Cardiac muscle cell (in vitro differentiated cells and primary cell): Measurements from ENCODE around the gene DSTYK. TPM values are rescaled to one million over a fixed set of nuclear protein-coding genes. Genes with fewer than 3 reads are reported as not detected.

ENCODE experiments used
- DNase-seq, 2 donors: peaks; one replicate each; pipeline versions ENCODE4 v3.0.0 to v3.0.0-alpha.2; 2010 to 2017; ENCODE audit warnings: low read depth in 1 of 2, low spot score in 1 of 2
- H3K27ac ChIP-seq: fragments of 200-600 bp; sonication (generic); 2 replicates; pipeline ENCODE4 v1.5.1; 2016
- H3K27me3 ChIP-seq: fragments of 200-600 bp; sonication (generic); 2 replicates; pipeline ENCODE4 v1.6.0; 2016; ENCODE audit warnings: control low read depth
- H3K36me3 ChIP-seq: fragments of 200-600 bp; sonication (generic); 2 replicates; pipeline ENCODE4 v1.5.1; 2016; ENCODE audit warnings: control low read depth
- H3K4me1 ChIP-seq: fragments of 200-600 bp; sonication (generic); 2 replicates; pipeline ENCODE4 v1.8.1; 2017; ENCODE audit warnings: low read depth, mild to moderate bottlenecking, mixed run types
- H3K4me3 ChIP-seq: fragments of 200-600 bp; sonication (generic); 2 replicates; pipeline ENCODE4 v1.5.1; 2016; ENCODE audit warnings: mild to moderate bottlenecking
- H3K9me3 ChIP-seq: fragments of 200-600 bp; sonication (generic); 2 replicates; pipeline ENCODE4 v1.5.1; 2017; ENCODE audit warnings: low read depth, mild to moderate bottlenecking, control low read depth
- CTCF ChIP-seq: IDR thresholded peaks from 2 replicates; pipeline ENCODE4 v1.5.1; 2012; ENCODE audit warnings: low read depth, mild to moderate bottlenecking, low read length
- polyA plus RNA-seq: library from polyadenylated mRNA; unstranded; fragments of >200 nt; fragmentation: Nextera tagmentation; extraction: Ambion mirVana; gene quantifications from 2 replicates; pipeline ENCODE4 v1.2.1, GENCODE V29; 2016
- total RNA-seq: library from RNA; depleted of rRNA; stranded (reverse); fragments of >200 nt; gene quantifications from 2 replicates; pipeline ENCODE4 v1.2.3, GENCODE V29; 2016

Gene DSTYK
- total and polyA plus RNA-seq, 2 experiments from 2014 or later, result 7.8 to 13.5 TPM

GRCh38 chr1:205240118-205240517 is 28.6 kb upstream of the DSTYK start:
- H3K9me3 ChIP-seq, result no peaks in the 10 kb centered on the region
- DNase-seq, result no peak
- no peak overlapping the region for H3K4me3 ChIP-seq
- no peak overlapping the region for H3K27ac ChIP-seq
- TF ChIP-seq CTCF, result no peak
- H3K36me3 ChIP-seq, result no peaks in the 10 kb centered on the region
- no peaks in the 10 kb centered on the region for H3K4me1 ChIP-seq
- peaks cover 14% of the 10 kb centered on the region for H3K27me3 ChIP-seq

- no peak overlapping the region for H3K4me3 ChIP-seq
- no peak overlapping the region for H3K27ac ChIP-seq
- H3K36me3 ChIP-seq, result no peaks in the 10 kb centered on the region
- no peak for TF ChIP-seq CTCF
- no peak for DNase-seq
- H3K9me3 ChIP-seq, result no peaks in the 10 kb centered on the region
- H3K4me1 ChIP-seq, result no peaks in the 10 kb centered on the region
- peaks cover 9% of the 10 kb centered on the region for H3K27me3 ChIP-seq
These were observed 27.6 kb upstream of the DSTYK start for GRCh38 chr1:205239078-205239477.

GRCh38 chr1:205237526-205238484 is 26.3 kb upstream of the DSTYK start:
- DNase-seq, result no peak
- no peaks in the 10 kb centered on the region for H3K4me1 ChIP-seq

GRCh38 chr1:205236951-205237475 is 25.5 kb upstream of the DSTYK start:
- H3K36me3 ChIP-seq, result no peaks in the 10 kb centered on the region
- no peaks in the 10 kb centered on the region for H3K4me1 ChIP-seq
- no peak overlapping the region for H3K27ac ChIP-seq
- TF ChIP-seq CTCF, result no peak
- no peaks in the 10 kb centered on the region for H3K9me3 ChIP-seq
- H3K27me3 ChIP-seq, result peaks cover 7% of the 10 kb centered on the region
- no peak overlapping the region for H3K4me3 ChIP-seq
- no peak for DNase-seq

More at GRCh38 chr1:205237526-205238484, 26.3 kb upstream of the DSTYK start:
- peaks cover 4% of the 10 kb centered on the region for H3K27me3 ChIP-seq
- H3K36me3 ChIP-seq, result no peaks in the 10 kb centered on the region
- H3K9me3 ChIP-seq, result no peaks in the 10 kb centered on the region
- TF ChIP-seq CTCF, result no peak
- H3K27ac ChIP-seq, result no peak overlapping the region
- no peak overlapping the region for H3K4me3 ChIP-seq

- H3K4me1 ChIP-seq, result no peaks in the 10 kb centered on the region
- DNase-seq, result no peak
- H3K27ac ChIP-seq, result no peak overlapping the region
- peaks cover 9% of the 10 kb centered on the region for H3K27me3 ChIP-seq
- no peak for TF ChIP-seq CTCF
- H3K9me3 ChIP-seq, result no peaks in the 10 kb centered on the region
- H3K4me3 ChIP-seq, result no peak overlapping the region
- H3K36me3 ChIP-seq, result no peaks in the 10 kb centered on the region
These were observed 25.0 kb upstream of the DSTYK start for GRCh38 chr1:205236526-205236925.
